ENCODE results near the gene NXPH1.

NXPH1 gene

DNA sequence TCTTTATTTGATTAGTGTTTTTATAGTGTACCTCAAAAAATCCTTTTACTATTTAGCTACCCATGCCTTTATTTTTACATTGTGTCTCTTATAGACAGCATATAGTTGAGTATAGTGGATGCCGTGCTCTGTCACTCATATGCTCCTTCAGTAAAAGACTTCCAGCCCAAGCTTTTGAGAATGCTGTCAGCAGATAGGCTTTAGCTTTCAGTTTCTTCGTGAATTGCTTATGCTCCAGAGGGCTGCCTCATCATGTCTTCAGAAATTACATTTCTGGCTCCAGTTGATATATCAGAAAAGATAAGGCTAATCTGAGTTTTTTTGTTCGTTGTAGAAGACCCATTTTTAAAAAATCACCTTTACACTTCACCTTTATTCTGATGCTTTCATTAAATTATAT lies 332.0 kb downstream of the NXPH1 start:
- TF ChIP-seq, protein P1, sequence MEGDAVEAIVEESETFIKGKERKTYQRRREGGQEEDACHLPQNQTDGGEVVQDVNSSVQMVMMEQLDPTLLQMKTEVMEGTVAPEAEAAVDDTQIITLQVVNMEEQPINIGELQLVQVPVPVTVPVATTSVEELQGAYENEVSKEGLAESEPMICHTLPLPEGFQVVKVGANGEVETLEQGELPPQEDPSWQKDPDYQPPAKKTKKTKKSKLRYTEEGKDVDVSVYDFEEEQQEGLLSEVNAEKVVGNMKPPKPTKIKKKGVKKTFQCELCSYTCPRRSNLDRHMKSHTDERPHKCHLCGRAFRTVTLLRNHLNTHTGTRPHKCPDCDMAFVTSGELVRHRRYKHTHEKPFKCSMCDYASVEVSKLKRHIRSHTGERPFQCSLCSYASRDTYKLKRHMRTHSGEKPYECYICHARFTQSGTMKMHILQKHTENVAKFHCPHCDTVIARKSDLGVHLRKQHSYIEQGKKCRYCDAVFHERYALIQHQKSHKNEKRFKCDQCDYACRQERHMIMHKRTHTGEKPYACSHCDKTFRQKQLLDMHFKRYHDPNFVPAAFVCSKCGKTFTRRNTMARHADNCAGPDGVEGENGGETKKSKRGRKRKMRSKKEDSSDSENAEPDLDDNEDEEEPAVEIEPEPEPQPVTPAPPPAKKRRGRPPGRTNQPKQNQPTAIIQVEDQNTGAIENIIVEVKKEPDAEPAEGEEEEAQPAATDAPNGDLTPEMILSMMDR (IDR thresholded peaks at IDR 0.05; ENCODE audit: extremely low read depth, missing control alignments): no peak
- DNase-seq (ENCODE audit: low spot score): no peak

DNA sequence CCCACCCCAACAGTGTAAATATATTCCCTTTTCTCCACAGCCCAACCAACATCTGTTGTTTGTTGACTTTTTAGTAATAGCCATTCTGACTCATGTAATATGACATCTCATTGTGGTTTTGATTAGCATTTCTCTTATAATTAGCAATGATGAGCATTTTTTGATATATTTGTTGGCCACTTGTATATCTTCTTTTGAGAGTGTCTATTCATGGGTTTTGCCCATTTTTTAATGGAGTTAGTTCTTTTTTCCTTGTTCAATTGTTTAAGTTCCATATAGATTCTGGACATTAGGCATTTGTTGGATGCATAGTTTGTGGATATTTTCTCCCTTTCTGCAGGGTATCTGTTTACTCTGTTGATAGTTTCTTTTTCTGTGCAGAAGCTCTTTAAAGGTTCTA lies 340.1 kb downstream of the NXPH1 start:
- TF ChIP-seq, protein P1 (IDR thresholded peaks at IDR 0.05; ENCODE audit: extremely low read depth, missing control alignments): no peak
- no peak for DNase-seq (ENCODE audit: low spot score)

DNA sequence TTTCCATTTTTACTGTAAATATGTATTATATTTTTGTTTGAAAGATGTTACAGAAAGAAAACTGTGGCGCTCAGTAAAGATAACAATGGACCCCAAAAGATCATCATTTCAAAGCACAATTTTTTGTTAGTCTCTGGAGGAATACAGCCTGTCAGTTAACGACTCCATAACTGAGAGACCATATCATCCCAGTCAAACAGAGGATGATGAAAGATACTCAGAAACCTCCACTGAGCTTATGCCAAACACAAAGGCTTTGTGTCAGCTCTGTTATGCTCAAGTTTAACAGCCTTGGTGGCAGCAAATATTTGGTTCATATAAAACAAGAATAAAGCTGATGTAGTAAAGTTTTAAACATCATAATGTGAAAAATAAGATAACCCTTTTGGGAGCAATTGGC lies 345.1 kb downstream of the NXPH1 start:
- TF ChIP-seq, protein P1 (IDR thresholded peaks at IDR 0.05; ENCODE audit: extremely low read depth, missing control alignments): no peak
- no peak for DNase-seq (ENCODE audit: low spot score)

DNA sequence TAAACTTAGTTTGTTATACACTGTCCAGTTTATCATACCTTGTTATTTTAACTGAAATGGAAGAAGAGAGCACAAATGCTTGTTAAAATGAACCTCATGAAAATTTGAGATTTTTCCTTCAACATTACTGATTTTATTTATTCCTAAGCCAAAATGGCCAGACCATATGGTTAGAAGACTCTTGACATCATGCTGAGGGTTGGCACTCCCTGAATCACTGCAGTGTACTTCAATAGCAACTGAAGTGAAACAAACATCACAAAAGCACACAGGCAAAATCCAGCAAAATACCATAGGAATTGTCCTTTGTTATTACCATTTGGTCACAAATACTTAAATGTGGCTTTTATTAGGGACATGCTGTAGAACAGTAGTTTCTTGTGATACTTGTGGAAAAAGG lies 347.8 kb downstream of the NXPH1 start:
- TF ChIP-seq, protein P1 (IDR thresholded peaks at IDR 0.05; ENCODE audit: extremely low read depth, missing control alignments): no peak
- DNase-seq (ENCODE audit: low spot score): no peak

DNA sequence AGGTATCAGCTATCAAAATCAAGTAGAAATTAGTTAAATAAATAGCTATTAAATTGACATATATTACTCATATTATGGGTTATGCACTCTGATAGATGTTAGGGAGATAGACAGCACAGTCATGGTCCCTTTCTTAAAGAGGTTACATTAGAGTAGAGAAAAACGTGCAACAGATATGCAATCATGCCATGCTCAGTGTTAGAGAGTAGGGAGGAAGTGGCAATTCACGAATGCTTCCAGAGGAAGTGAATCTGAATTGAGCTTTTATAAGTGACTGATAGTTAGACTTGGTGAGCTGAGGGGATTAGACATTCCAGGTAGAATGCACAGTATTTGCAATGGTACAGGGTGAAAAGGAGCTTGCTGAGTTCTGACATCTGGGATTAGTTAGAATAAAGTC lies 349.8 kb downstream of the NXPH1 start:
- TF ChIP-seq, protein P1 (IDR thresholded peaks at IDR 0.05; ENCODE audit: extremely low read depth, missing control alignments): no peak
- no peak for DNase-seq (ENCODE audit: low spot score)

DNA sequence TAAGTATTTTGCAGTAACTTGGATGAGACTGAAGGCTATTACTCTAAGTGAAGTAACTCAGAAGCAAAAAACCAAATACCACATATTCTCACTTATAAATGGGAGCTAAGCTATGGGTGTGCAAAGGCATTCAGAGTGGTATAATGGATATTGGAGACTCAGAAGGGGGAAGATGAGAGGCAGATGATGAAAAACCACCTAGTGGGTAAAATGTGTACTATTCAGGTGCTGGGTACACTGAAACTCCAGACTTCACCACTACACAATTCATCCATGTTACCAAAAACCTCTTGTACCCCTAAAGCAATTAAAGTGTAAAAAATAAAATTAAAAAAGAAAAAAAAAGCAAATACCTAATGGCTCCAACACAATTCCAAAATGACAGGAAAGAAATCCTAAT lies 351.7 kb downstream of the NXPH1 start:
- no peak for DNase-seq (ENCODE audit: low spot score)
- TF ChIP-seq, protein P1 (IDR thresholded peaks at IDR 0.05; ENCODE audit: extremely low read depth, missing control alignments): no peak

DNA sequence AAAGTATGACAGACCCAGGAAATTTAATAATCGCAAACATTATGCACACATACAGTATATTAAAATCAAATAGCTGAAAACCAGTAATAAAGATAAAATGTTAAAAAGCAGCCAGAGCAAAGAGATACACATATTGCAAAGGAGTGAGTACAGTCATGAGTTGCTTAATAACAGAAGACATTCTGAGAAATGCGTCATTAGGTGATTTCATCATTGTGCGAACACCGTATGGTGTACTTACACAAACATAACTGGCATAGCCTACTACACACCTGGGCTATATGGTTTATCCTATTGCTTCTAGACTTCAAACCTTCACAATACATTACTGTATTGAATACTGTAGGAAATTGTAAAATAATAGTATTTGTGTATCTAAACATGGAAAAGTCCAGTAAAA lies 367.6 kb downstream of the NXPH1 start:
- DNase-seq (ENCODE audit: low spot score): no peak
- TF ChIP-seq, protein P1 (IDR thresholded peaks at IDR 0.05; ENCODE audit: extremely low read depth, missing control alignments): no peak
